ENCODE measurements around the gene DPP4. TPM values are rescaled to one million over a fixed set of nuclear protein-coding genes. Genes with fewer than 3 reads are reported as not detected.
"Not testable (repeated sequence)": the region's sequence is repeated elsewhere in the genome, so short reads cannot be mapped to it uniquely, and the experiment has no call there.

Gene DPP4
- total and polyA plus RNA-seq, 2 of the 13 experiments (the other 11 are each of a cell fraction or from before 2014, with no cell fraction given) = 39.4 to 109 TPM

GRCh38 chr2:162050513-162050961 is 23.5 kb downstream of the DPP4 start (continued):
- no peak for TF ChIP-seq AFF4 (CRISPR knock-in tag; IDR thresholded peaks at IDR 0.05)
- no peak for TF ChIP-seq HBP1 (CRISPR knock-in tag; IDR thresholded peaks at IDR 0.05; ENCODE audit: low read depth)
- no peak for TF ChIP-seq HIVEP1 (CRISPR knock-in tag; IDR thresholded peaks at IDR 0.05)

GRCh38 chr2:162049089-162049488 is 24.9 kb downstream of the DPP4 start:
- H3K27me3 ChIP-seq (ENCODE audit: control insufficient read depth in 1 of 2, insufficient read depth in 2 of 2, low read length in 2 of 2); BruUV-seq (replicated peaks); H3K4me1 ChIP-seq (ENCODE audit: insufficient read depth, low read length); H3K79me2 ChIP-seq (ENCODE audit: insufficient read depth, low read length); DNase-seq (ENCODE audit: low spot score); CTCF ChIA-PET (ENCODE audit: low intra/inter-chr PET ratio, low total read pairs); ATAC-seq; POLR2A ChIA-PET; H3K9ac ChIP-seq (ENCODE audit: insufficient read depth, low read depth, low read length); H3K9me3 ChIP-seq (ENCODE audit: low read length); H4K20me1 ChIP-seq (ENCODE audit: insufficient read depth, low read length); H2AFZ ChIP-seq (ENCODE audit: low read length); H3K4me2 ChIP-seq (ENCODE audit: low read depth, low read length); intact Hi-C loops (cut with micrococcal nuclease; ENCODE audit: unreplicated experiment); FAIRE-seq; H3K4me3 ChIP-seq (replicated peaks in 1 of 3; ENCODE audit: insufficient read depth in 1 of 3, low read depth in 2 of 3, low read length in 3 of 3); in situ Hi-C loops (cut with HindIII; ENCODE audit: extremely low pct_ligation_motif_present, low pct_unique_long_range_greater_than_20kb); H3K27ac ChIP-seq (ENCODE audit: extremely low read length, insufficient read depth, low read length): not testable (repeated sequence)
- 94% methylated on average over 3 of the region's 3 CpGs for WGBS (ENCODE audit: low lambda C conversion rate)
- TF ChIP-seq ZMYM2 (CRISPR knock-in tag; IDR thresholded peaks at IDR 0.05) = 0 out of 2 replicates have a peak, but pooled peaks have one; percentile 22
- H3K36me3 ChIP-seq (replicated peaks in 1 of 2; ENCODE audit: control insufficient read depth in 1 of 2, insufficient read depth in 2 of 2, low read length in 2 of 2) = peaks cover 5 to 25% of the 10 kb centered on the region in 2 experiments; a peak in 4 of 5 replicates
